ENCODE measurements around the gene SH3BP1.
"Not testable (repeated sequence)": the region's sequence is repeated elsewhere in the genome, so short reads cannot be mapped to it uniquely, and the experiment has no call there.

Gene SH3BP1

DNA sequence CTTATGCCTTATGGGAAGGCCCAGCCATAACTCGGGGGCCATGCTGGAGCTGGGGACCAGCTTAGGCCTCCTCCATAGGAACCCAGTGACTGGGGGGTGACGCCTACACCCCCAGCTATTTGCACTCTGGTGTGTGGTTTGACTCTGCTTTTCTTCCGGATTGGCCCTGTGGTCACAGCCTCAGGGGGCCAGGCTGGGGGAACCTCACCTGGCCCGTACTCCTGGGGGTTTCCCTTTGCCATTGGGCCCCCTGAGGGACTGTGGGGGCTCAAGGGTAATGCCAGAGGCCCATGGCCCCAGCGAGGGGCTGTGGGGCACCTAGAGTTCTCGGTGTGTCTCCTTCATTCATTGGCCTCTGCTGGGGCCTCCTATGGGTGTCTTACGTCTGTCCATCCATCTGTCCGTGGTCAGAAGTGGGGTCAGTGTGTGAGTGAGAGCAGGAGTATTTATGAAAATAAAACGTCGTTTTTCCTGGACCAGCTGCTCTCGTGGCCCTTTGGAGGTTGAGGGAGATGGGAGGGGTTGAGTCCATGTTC lies 6.3 kb upstream of the SH3BP1 start:
- no peak for DNase-seq

- DNase-seq = peak in 56 of 58 donors; percentile 20 to 89 (median 72)
Observed at GRCh38 chr22:37633625-37634416, 5.6 kb upstream of the SH3BP1 start.

DNA sequence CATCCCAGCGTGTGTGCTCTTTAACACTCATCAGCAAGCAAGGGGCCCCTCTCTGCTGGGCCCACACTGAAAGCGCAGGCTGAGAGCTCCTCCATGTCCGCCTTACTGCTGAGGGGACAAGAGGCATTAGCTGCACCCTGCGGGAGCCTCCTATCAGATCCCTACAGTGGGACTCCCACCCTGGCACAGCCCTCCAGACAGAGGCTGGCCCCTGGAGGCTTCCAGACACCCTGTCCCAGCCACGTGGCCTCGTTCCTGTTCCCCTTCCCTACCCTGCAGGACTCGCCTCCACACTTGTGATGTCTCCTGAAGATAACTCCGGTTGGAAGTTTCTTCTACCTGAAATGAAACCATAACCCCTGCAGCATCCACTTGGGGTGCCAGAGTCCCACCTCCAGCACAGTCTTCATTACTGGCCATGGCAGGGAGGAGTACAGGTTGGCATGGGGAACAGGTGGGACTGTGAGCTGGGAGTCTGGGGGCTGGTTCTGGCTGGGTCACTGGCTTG lies 5.0 kb upstream of the SH3BP1 start:
- peak in 1 of 58 donors; percentile 23 for DNase-seq

DNA sequence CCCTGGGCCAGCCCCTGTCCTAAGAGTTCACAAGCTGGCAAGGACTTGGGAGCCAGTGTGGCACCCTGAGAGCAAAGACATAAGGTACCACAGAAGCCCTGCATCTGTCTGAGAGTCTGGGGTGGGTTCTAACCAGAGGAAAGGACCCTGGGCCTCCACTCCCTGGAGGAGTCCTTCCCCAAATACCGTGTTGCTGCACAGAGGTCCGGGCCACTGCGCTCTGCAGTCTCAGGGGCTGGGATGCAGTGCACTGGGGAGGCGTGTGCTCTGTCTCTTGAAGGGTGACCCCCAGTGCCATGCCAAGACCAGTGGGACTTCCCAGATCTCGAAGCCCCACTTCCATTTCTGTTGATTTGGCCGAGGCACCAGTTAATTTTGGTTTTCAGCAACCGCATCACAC lies 4.3 kb upstream of the SH3BP1 start:
- DNase-seq = no peak

GRCh38 chr22:37636186-37636948 lies 3.1 kb upstream of the SH3BP1 start:
- DNase-seq = peak in 7 of 58 donors; percentile 17 to 46 (median 21)

GRCh38 chr22:37636949-37637273 lies 2.6 kb upstream of the SH3BP1 start:
- DNase-seq = no peak

- DNase-seq = no peak
Observed at GRCh38 chr22:37638391-37639069, 939 bp upstream of the SH3BP1 start.

DNA sequence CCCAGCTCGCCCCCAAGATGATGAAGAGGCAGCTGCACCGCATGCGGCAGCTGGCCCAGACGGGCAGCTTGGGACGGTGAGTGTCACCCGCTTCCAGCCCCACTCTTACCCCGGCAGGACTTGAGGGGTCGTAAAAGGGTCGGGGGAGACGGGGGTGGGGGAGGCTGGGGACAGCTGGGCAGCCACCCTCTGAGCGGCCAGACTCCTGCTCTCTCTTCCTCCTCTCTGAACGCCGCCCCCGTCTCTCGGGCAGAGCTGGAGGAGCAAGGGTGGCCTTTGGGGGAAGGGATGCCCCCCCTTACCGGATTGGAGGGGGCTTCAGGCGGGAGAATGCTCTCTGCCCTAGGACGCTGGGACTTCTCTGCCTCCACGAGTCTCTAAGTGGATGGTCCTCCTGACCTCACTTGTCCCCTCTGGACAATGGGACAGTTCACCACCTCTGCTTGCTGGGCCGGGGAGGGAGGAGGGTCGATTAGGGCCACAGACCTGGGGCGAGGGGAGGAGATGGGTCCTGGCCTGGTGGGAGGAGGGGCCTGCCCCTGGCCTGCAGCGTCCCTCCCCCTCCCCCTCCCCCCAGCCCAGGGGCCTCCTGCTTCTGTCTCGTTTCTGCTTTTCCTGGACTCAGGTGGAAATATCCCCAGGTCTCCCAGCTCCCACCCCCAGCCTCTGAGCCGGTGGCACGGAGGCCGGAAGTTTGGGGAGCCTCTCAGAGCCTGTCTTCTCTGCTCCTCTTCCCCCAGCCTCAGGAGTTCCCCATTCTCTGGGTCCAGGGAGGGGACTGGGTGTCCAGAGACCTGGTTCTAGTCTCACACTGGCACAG lies 512 bp downstream of the SH3BP1 start:
- peak in 1 of 58 donors; percentile 68 for DNase-seq

DNA sequence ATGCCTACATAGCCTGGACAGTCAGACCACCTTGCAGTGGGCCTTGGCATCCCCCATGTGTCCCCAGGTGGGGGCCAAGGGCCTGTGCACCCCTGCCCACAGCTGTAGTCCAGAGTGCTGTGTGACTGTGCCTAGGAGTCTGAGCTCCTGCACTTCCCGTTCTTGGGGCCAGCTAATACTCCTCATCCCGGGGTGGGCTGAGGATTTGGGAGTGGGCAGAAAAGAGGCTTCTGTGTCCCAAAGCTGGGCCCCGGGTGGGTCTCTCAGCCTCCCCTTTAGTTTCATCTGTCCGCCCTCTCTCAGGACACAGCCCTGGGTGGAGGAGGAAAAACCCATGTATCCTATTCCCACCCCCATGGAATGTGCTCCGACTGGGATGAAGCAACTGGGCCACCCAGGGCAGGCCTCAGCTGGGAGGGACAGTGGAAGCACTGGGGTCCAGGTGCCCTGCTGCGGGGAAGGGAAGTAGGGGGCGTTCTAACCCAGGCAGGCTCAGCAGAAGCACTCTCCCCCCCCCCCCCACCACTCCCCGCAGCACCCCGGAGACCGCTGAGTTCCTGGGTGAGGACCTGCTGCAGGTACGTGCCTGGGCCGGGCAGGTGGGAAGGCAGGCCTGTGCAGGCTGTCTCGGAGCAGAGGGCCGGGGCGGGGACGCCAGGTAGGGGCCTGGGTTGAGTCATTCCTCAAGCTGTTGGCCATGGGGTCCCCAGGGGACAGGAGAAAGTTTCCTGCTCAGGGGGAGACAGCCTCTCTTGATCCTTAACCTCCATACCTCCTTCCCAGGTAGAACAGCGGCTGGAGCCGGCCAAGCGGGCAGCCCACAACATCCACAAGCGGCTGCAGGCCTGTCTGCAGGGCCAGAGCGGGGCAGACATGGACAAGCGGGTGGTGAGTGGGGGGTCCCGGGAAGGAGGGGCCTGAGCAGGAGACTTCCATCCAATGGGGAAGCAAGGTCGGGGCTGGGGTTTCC lies 1.4 kb downstream of the SH3BP1 start:
- DNase-seq = no peak

DNA sequence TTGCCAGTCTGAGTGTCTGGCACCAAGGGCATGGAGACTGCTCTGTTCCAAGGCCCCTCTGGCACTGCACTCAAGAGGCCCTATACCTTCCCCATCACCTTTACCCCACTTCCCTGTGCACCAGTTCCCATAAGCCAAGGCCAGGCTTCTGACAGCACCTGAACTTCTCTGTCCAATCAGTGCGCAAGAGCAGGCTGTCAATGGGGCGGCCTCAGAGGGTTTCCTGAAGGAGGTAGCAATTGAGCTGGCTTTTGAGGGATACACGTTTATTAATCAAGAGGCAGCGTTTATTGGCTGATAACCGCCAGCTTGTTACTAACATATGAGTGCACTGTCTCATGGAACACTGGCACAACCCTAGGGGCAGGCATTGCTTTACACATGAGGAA lies 2.1 kb downstream of the SH3BP1 start:
- DNase-seq = no peak

- peak in 55 of 58 donors; percentile 22 to 90 (median 65) for DNase-seq
Observed at GRCh38 chr22:37643225-37643847, 3.9 kb downstream of the SH3BP1 start.

GRCh38 chr22:37647317-37647716 lies 7.8 kb downstream of the SH3BP1 start:
- DNase-seq = no peak

DNA sequence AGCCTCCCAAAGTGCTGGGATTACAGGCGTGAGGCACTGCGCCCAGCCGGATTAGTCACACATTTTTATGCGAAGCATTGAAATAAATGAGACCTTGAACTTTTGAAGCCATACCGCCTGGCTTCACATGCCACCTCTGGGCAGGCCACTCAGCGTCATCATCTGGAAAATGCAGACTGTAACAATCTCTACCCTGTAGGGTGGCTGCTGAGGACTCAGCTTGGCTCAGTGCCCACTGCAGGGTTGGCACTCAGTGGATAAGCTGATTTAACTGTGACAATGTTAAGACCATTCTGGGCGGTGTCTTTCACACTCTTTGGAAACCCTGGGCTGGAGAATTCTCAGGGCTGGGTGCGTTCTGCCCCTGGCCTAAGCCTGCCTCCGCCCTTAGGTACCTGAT lies 8.5 kb downstream of the SH3BP1 start:
- DNase-seq = peak in 1 of 58 donors; percentile 19

DNA sequence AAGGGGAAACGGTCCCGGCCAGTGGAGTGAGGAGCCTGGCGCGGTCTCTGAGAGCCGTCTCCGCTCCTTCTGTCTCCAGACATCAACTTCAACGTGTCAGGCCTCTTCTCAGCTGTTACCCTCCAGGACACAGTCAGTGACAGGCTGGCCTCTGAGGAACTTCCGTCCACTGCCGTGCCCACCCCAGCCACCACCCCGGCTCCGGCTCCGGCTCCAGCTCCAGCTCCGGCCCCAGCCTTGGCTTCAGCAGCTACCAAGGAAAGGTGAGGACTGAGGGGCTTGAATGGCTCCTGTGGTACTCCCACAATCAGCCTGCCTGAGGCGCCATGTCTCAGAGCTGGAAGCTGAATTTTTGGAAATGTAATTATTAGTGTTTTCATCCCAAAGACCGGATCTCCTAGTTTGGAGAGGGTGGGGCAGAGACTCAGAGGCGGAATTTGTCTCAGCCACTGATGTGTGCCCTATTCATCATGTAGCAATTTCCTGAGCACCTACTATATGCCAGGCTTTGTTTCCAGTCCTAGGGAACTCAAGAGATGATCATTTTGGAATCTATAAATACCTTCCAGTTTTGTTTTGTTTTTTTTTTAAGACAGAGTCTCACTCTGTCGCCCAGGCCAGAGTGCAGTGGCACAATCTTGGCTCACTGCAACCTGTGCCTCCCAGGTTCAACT lies 11.1 kb downstream of the SH3BP1 start:
- no peak for DNase-seq

- no peak for DNase-seq
Observed at GRCh38 chr22:37654563-37655251, 15.2 kb downstream of the SH3BP1 start.

DNA sequence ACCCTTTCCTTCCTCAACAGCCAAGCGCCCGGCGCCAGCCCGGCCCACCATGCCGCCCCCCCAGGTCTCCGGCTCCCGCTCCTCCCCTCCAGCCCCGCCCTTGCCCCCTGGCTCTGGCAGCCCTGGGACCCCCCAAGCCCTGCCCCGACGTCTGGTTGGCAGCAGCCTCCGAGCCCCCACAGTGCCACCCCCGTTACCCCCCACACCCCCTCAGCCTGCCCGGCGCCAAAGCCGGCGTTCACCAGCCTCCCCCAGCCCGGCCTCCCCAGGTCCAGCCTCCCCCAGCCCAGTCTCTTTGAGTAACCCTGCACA lies 15.7 kb downstream of the SH3BP1 start:
- no peak for DNase-seq

DNA sequence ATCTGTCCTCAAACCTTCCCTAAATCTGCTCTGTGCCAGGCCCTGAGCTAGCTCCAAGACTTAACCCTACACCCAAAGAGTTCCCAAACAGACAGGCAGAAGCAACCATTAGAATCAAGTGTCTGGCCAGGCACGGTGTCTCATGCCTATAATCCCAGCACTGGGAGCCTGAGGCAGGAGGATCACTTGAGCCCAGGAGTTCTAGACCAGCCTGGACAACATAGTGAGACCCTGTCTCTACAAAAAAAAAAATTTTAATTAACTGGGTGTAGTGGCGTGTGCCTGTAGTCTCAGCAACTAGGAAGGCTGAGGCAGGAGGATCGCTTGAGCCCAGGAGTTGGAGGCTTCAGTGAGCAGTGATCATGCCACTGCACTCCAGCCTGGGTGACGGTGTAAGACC lies 17.1 kb downstream of the SH3BP1 start:
- not testable (repeated sequence) for DNase-seq

DNA sequence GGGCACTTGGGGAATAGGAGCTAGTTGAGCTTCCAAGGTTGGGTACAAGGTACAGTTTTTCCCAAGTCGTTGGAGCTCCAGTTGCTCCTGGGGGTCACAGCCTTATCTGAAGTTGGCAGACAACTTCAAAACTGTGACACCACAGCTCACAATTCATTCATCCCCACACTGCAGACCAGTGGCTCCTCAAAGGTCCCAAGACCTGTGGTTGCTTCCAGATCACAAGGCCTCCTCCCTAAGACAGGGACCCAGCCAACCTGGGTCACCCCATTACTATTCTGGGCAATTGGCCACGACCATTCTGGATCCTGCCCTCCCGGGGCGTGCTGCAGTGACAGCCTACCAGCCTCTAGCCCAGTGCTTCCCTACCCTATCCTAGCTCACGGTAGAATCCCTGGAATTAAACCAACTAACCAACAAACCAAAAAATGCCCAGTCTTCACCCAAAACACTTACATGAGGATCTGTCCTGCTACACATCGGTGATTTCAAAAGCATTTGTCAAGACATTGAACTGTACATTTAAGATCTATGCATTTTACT lies 18.2 kb downstream of the SH3BP1 start:
- peak in 1 of 58 donors; percentile 26 for DNase-seq
